ENCODE results near the gene USP2. TPM values are rescaled to one million over a fixed set of nuclear protein-coding genes. Genes with fewer than 3 reads are reported as not detected.
"Not testable (repeated sequence)": the region's sequence is repeated elsewhere in the genome, so short reads cannot be mapped to it uniquely, and the experiment has no call there.

Gene USP2
- total RNA-seq, 1 donor from 2014 or later = 6.7 TPM

DNA sequence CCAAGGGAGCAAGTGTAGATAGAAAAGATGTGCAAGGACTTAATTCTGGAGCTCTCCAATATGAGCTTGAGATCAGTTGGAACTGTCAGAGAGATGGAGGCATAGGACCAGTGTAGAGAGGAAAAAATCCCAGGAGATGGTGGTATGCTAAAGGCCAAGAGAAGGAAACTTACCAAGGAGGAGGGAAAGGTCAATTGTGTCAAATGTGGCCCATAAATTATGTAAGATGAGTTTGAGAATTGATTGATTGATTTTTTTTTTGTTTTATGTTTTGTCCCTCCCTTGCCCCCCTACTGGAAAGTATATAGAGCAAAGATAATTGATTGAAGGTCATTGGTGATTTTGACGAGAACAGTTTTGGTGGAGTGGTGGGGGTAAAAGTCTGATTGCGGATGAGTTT lies 2.8 kb upstream of the USP2 start:
- Histone ChIP-seq H3K4me2 (ENCODE audit: low read length) (no peak overlapping the region), H3K27ac (ENCODE audit: low read depth, low read length) (no peak overlapping the region), H3K4me1 (ENCODE audit: insufficient read depth, low read length) (peaks cover 12% of the 10 kb centered on the region), H3K9me3 (ENCODE audit: insufficient read depth, low read depth, low read length) (no peaks in the 10 kb centered on the region), H3K79me2 (ENCODE audit: insufficient read depth, low read length) (no peaks in the 10 kb centered on the region), H3K4me3 (ENCODE audit: insufficient read depth, low read depth, low read length) (no peak overlapping the region), H3K9ac (ENCODE audit: low read length) (no peak overlapping the region), H3K36me3 (ENCODE audit: insufficient read depth, low read length) (no peaks in the 10 kb centered on the region), H2AFZ (ENCODE audit: low read depth, low read length) (no peak overlapping the region), H3K27me3 (ENCODE audit: insufficient read depth, low read length) (peaks cover 9% of the 10 kb centered on the region), H4K20me1 (ENCODE audit: insufficient read depth, low read length) (no peaks in the 10 kb centered on the region)
- peaks cover 4% of the 10 kb centered on the region for H3K27me3 Mint-ChIP-seq (ENCODE audit: low read depth, unreplicated experiment)
- TF ChIP-seq EZH2 (IDR thresholded peaks at IDR 0.05; ENCODE audit: insufficient read depth, low read length) = no peak
- TF ChIP-seq, protein P1, sequence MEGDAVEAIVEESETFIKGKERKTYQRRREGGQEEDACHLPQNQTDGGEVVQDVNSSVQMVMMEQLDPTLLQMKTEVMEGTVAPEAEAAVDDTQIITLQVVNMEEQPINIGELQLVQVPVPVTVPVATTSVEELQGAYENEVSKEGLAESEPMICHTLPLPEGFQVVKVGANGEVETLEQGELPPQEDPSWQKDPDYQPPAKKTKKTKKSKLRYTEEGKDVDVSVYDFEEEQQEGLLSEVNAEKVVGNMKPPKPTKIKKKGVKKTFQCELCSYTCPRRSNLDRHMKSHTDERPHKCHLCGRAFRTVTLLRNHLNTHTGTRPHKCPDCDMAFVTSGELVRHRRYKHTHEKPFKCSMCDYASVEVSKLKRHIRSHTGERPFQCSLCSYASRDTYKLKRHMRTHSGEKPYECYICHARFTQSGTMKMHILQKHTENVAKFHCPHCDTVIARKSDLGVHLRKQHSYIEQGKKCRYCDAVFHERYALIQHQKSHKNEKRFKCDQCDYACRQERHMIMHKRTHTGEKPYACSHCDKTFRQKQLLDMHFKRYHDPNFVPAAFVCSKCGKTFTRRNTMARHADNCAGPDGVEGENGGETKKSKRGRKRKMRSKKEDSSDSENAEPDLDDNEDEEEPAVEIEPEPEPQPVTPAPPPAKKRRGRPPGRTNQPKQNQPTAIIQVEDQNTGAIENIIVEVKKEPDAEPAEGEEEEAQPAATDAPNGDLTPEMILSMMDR (IDR thresholded peaks at IDR 0.05; ENCODE audit: insufficient read depth, low read depth, low read length) = no peak
- no peak overlapping the region for H3K27ac Mint-ChIP-seq (ENCODE audit: unreplicated experiment)
- H3K4me3 Mint-ChIP-seq (ENCODE audit: unreplicated experiment) = no peak overlapping the region
- no peaks in the 10 kb centered on the region for H3K9me3 Mint-ChIP-seq (ENCODE audit: unreplicated experiment)
- no peaks in the 10 kb centered on the region for H3K36me3 Mint-ChIP-seq (ENCODE audit: low read depth, unreplicated experiment)
- no peaks in the 10 kb centered on the region for H3K4me1 Mint-ChIP-seq (ENCODE audit: low read depth, unreplicated experiment)
- DNase-seq (ENCODE audit: low read depth) (no peak), FAIRE-seq (no peak)

DNA sequence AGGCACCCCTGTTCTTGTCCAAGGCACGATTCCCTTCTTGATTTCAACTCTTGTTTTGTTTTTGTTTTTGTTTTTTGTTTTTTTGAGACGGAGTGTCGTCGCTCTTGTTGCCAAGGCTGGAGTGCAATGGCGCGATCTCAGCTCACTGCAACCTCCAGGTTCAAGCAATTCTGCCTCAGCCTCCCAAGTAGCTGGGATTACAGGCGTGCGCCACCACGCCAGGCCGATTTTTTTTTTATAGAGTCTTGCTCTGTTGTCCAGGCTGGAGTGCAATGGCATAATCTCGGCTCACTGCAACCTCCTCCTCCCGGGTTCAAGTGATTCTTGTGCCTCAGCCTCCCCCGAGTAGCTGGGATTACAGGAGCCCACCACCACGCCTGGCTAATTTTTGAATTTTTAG lies 1.0 kb upstream of the USP2 start:
- Histone ChIP-seq H3K9ac (ENCODE audit: low read length) (peak overlapping the region; percentile 69), H3K4me1 (ENCODE audit: insufficient read depth, low read length) (peaks cover 12% of the 10 kb centered on the region), H2AFZ (ENCODE audit: low read depth, low read length) (peak overlapping the region; percentile 79), H3K4me2 (ENCODE audit: low read length) (peak overlapping the region; percentile 91)
- not testable (repeated sequence) for H3K27me3 ChIP-seq (ENCODE audit: insufficient read depth, low read length); DNase-seq (ENCODE audit: low read depth); H3K4me1 Mint-ChIP-seq (ENCODE audit: low read depth, unreplicated experiment); H3K27ac Mint-ChIP-seq (ENCODE audit: unreplicated experiment); H3K79me2 ChIP-seq (ENCODE audit: insufficient read depth, low read length); FAIRE-seq; H3K36me3 Mint-ChIP-seq (ENCODE audit: low read depth, unreplicated experiment); H3K9me3 Mint-ChIP-seq (ENCODE audit: unreplicated experiment); H4K20me1 ChIP-seq (ENCODE audit: insufficient read depth, low read length); H3K4me3 ChIP-seq (ENCODE audit: insufficient read depth, low read depth, low read length); H3K9me3 ChIP-seq (ENCODE audit: insufficient read depth, low read depth, low read length); H3K36me3 ChIP-seq (ENCODE audit: insufficient read depth, low read length); H3K4me3 Mint-ChIP-seq (ENCODE audit: unreplicated experiment); H3K27ac ChIP-seq (ENCODE audit: low read depth, low read length); H3K27me3 Mint-ChIP-seq (ENCODE audit: low read depth, unreplicated experiment)

DNA sequence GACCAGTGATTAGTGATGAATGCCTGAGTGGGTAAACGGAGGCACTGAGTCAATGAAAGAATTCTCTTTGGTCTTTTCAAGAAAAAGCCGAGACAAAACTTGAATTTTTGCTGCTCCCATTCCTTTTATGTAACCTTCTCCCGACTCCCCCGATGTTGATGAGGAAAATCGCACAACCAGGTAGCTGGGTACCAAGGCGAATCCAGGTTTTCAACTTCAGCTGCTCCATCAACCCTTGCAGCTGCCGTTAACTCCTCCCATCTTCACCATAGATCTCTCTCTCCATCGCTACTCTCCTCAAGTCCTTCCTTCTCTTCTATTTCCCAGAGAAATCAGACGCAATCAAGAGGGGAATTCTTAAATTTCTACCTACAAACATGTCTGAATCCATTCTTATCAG lies 611 bp upstream of the USP2 start:
- peak overlapping the region; percentile 69 for H3K9ac ChIP-seq (ENCODE audit: low read length)
- H3K4me3 ChIP-seq (ENCODE audit: insufficient read depth, low read depth, low read length) = peak overlapping the region; percentile 60
- no peaks in the 10 kb centered on the region for H3K36me3 ChIP-seq (ENCODE audit: insufficient read depth, low read length)
- peaks cover 2% of the 10 kb centered on the region for H3K9me3 Mint-ChIP-seq (ENCODE audit: unreplicated experiment)
- no peak overlapping the region for H3K27ac Mint-ChIP-seq (ENCODE audit: unreplicated experiment)
- TF ChIP-seq, protein P1 (IDR thresholded peaks at IDR 0.05; ENCODE audit: insufficient read depth, low read depth, low read length) = no peak
- TF ChIP-seq EZH2 (IDR thresholded peaks at IDR 0.05; ENCODE audit: insufficient read depth, low read length) = no peak
- peak overlapping the region; percentile 79 for H2AFZ ChIP-seq (ENCODE audit: low read depth, low read length)
- no peaks in the 10 kb centered on the region for H3K79me2 ChIP-seq (ENCODE audit: insufficient read depth, low read length)
- peak overlapping the region; percentile 91 for H3K4me2 ChIP-seq (ENCODE audit: low read length)
- peaks cover 9% of the 10 kb centered on the region for H3K27me3 ChIP-seq (ENCODE audit: insufficient read depth, low read length)
- H3K9me3 ChIP-seq (ENCODE audit: insufficient read depth, low read depth, low read length) = no peaks in the 10 kb centered on the region
- no peaks in the 10 kb centered on the region for H4K20me1 ChIP-seq (ENCODE audit: insufficient read depth, low read length)
- peak overlapping the region; percentile 43 for H3K27ac ChIP-seq (ENCODE audit: low read depth, low read length)
- H3K27me3 Mint-ChIP-seq (ENCODE audit: low read depth, unreplicated experiment) = peaks cover 5% of the 10 kb centered on the region
- FAIRE-seq (no peak), DNase-seq (ENCODE audit: low read depth) (no peak)
- no peak overlapping the region for H3K4me3 Mint-ChIP-seq (ENCODE audit: unreplicated experiment)
- H3K36me3 Mint-ChIP-seq (ENCODE audit: low read depth, unreplicated experiment) = no peaks in the 10 kb centered on the region
- H3K4me1 ChIP-seq (ENCODE audit: insufficient read depth, low read length) = peaks cover 12% of the 10 kb centered on the region
- H3K4me1 Mint-ChIP-seq (ENCODE audit: low read depth, unreplicated experiment) = peaks cover 4% of the 10 kb centered on the region
